Activated effector memory CD4-positive, alpha-beta T cell treated with Interleukin-2 at 50 U/mL for 16 hours (primary cell): Measurements from ENCODE around the gene PGR.

Source experiments
- DNase-seq: peaks from one replicate; pipeline ENCODE4 v3.0.0-alpha.2; 2020

PGR gene

GRCh38 chr11:101129203-101129943, at the start of gene PGR:
TSS of gene PGR (minus strand) at chr11:101129813. CDS start at chr11:101129070, 743 bp downstream.
- no peak for DNase-seq

GRCh38 chr11:101176381-101176780, 46.8 kb upstream of the PGR start:
- no peak for DNase-seq

- DNase-seq = no peak
Measured at GRCh38 chr11:101169944-101170343, 40.3 kb upstream of the PGR start.

- DNase-seq = no peak
Measured at GRCh38 chr11:101166038-101166437, 36.4 kb upstream of the PGR start.

- DNase-seq = no peak
Measured at GRCh38 chr11:101158119-101158518, 28.5 kb upstream of the PGR start.

- DNase-seq = no peak
Measured at GRCh38 chr11:101138245-101138930, 8.8 kb upstream of the PGR start.

GRCh38 chr11:101133190-101133589, 3.6 kb upstream of the PGR start:
- no peak for DNase-seq

- DNase-seq = no peak
Measured at GRCh38 chr11:101128571-101129202, 926 bp downstream of the PGR start.

- no peak for DNase-seq
Measured at GRCh38 chr11:101127699-101128570, 1.7 kb downstream of the PGR start.

- DNase-seq = no peak
Measured at GRCh38 chr11:101127197-101127698, 2.4 kb downstream of the PGR start.

GRCh38 chr11:101126551-101127196, 2.9 kb downstream of the PGR start:
- no peak for DNase-seq

GRCh38 chr11:101115671-101116160, 13.9 kb downstream of the PGR start:
- no peak for DNase-seq

GRCh38 chr11:101113540-101113939, 16.1 kb downstream of the PGR start:
- DNase-seq = no peak

- no peak for DNase-seq
Measured at GRCh38 chr11:101104716-101105115, 24.9 kb downstream of the PGR start.

- DNase-seq = no peak
Measured at GRCh38 chr11:101103433-101103832, 26.2 kb downstream of the PGR start.

- no peak for DNase-seq
Measured at GRCh38 chr11:101100601-101101000, 29.0 kb downstream of the PGR start.

GRCh38 chr11:101096036-101096704, 33.4 kb downstream of the PGR start:
- no peak for DNase-seq

GRCh38 chr11:101091781-101092180, 37.8 kb downstream of the PGR start:
- no peak for DNase-seq

- DNase-seq = no peak
Measured at GRCh38 chr11:101090679-101091270, 38.8 kb downstream of the PGR start.

- DNase-seq = no peak
Measured at GRCh38 chr11:101083335-101083734, 46.3 kb downstream of the PGR start.

GRCh38 chr11:101082813-101083212, 46.8 kb downstream of the PGR start:
- no peak for DNase-seq
